Retinal pigment epithelial cell (primary cell): ENCODE results near the gene NMNAT2.

Experiments
- DNase-seq: peaks from one replicate; pipeline ENCODE4 v3.0.0-alpha.2; 2010; ENCODE audit warnings: low read depth
- H3K4me3 ChIP-seq: 2 replicates; pipeline ENCODE4 v1.5.1; 2011; ENCODE audit warnings: mild to moderate bottlenecking, low read length, control low read depth, moderate library complexity
- CTCF ChIP-seq: conservative IDR thresholded peaks from 2 replicates; pipeline ENCODE4 v1.5.1; 2011; ENCODE audit warnings: low read depth, low read length, control low read depth, inconsistent platforms

The NMNAT2 gene

GRCh38 chr1:183300828-183301227, 117.4 kb downstream of the NMNAT2 start:
- no peak overlapping the region for H3K4me3 ChIP-seq
- TF ChIP-seq CTCF, result no peak
- no peak for DNase-seq

- no peak for DNase-seq
- TF ChIP-seq CTCF, result no peak
Measured at GRCh38 chr1:183300395-183300794, 117.8 kb downstream of the NMNAT2 start.

GRCh38 chr1:183296782-183297181, 121.4 kb downstream of the NMNAT2 start:
- DNase-seq, result no peak
- H3K4me3 ChIP-seq, result no peak overlapping the region
- no peak for TF ChIP-seq CTCF

More at GRCh38 chr1:183300395-183300794, 117.8 kb downstream of the NMNAT2 start:
- no peak overlapping the region for H3K4me3 ChIP-seq

- TF ChIP-seq CTCF, result no peak
- H3K4me3 ChIP-seq, result no peak overlapping the region
Measured at GRCh38 chr1:183295521-183295920, 122.7 kb downstream of the NMNAT2 start.

GRCh38 chr1:183293876-183294275, 124.3 kb downstream of the NMNAT2 start:
- TF ChIP-seq CTCF, result no peak
- DNase-seq, result no peak
- no peak overlapping the region for H3K4me3 ChIP-seq

More at GRCh38 chr1:183295521-183295920, 122.7 kb downstream of the NMNAT2 start:
- DNase-seq, result no peak

- DNase-seq, result no peak
- TF ChIP-seq CTCF, result no peak
Measured at GRCh38 chr1:183293241-183293640, 124.9 kb downstream of the NMNAT2 start.

GRCh38 chr1:183291802-183292514, 126.2 kb downstream of the NMNAT2 start:
- H3K4me3 ChIP-seq, result no peak overlapping the region
- no peak for DNase-seq
- no peak for TF ChIP-seq CTCF

More at GRCh38 chr1:183293241-183293640, 124.9 kb downstream of the NMNAT2 start:
- no peak overlapping the region for H3K4me3 ChIP-seq
